PC-3 (cell line): Measurements from ENCODE around the gene GFOD2.

ENCODE experiments used
- CTCF ChIP-seq: fragments of 300-600 bp; sonication (generic); conservative IDR thresholded peaks from 2 replicates; pipeline ENCODE4 v1.5.1; 2017; ENCODE audit warnings: antibody characterized with exemption, low read depth, mild to moderate bottlenecking, low read length
- EZH2 ChIP-seq: fragments of 300-600 bp; sonication (generic); IDR thresholded peaks from one replicate; pipeline ENCODE4 v1.6.1; 2017; ENCODE audit warnings: antibody characterized with exemption, mild to moderate bottlenecking, low read length; ENCODE audit not compliant: unreplicated experiment
- EZH2phosphoT487 ChIP-seq: fragments of 300-600 bp; sonication (generic); IDR thresholded peaks from 2 replicates; pipeline ENCODE4 v1.6.1; 2018; ENCODE audit warnings: mild to moderate bottlenecking, antibody characterized with exemption, low read length, borderline replicate concordance

GRCh38 chr16:67641779-67642708, 77.1 kb downstream of the GFOD2 start:
- TF ChIP-seq CTCF = no peak
- TF ChIP-seq EZH2 = no peak
- TF ChIP-seq EZH2phosphoT487 = no peak
